ENCODE results near the gene USH1C.

Gene USH1C

GRCh38 chr11:17544181-17544622 is at the start of gene USH1C:
USH1C (minus strand) TSS chr11:17544416; CDS start chr11:17544307, 109 bp downstream.
- DNase-seq (ENCODE audit: low read depth in 2 of 3, low spot score in 2 of 3) = no peak

- no peak for DNase-seq (ENCODE audit: low read depth in 2 of 3, low spot score in 2 of 3)
Measured at GRCh38 chr11:17593466-17594245, 49.4 kb upstream of the USH1C start.

- no peak for DNase-seq (ENCODE audit: low read depth in 2 of 3, low spot score in 2 of 3)
Measured at GRCh38 chr11:17591293-17591692, 47.1 kb upstream of the USH1C start.

GRCh38 chr11:17590463-17590862 is 46.2 kb upstream of the USH1C start:
- no peak for DNase-seq (ENCODE audit: low read depth in 2 of 3, low spot score in 2 of 3)

- no peak for DNase-seq (ENCODE audit: low read depth in 2 of 3, low spot score in 2 of 3)
Measured at GRCh38 chr11:17588721-17589120, 44.5 kb upstream of the USH1C start.

- DNase-seq (ENCODE audit: low read depth in 2 of 3, low spot score in 2 of 3) = no peak
Measured at GRCh38 chr11:17588166-17588565, 44.0 kb upstream of the USH1C start.

GRCh38 chr11:17585911-17586695 is 41.9 kb upstream of the USH1C start:
- DNase-seq (ENCODE audit: low read depth in 2 of 3, low spot score in 2 of 3) = no peak

- DNase-seq (ENCODE audit: low read depth in 2 of 3, low spot score in 2 of 3) = no peak
Measured at GRCh38 chr11:17581732-17582053, 37.5 kb upstream of the USH1C start.

GRCh38 chr11:17581036-17581731 is 37.0 kb upstream of the USH1C start:
- DNase-seq (ENCODE audit: low read depth in 2 of 3, low spot score in 2 of 3) = no peak

- no peak for DNase-seq (ENCODE audit: low read depth in 2 of 3, low spot score in 2 of 3)
Measured at GRCh38 chr11:17580271-17580670, 36.1 kb upstream of the USH1C start.

GRCh38 chr11:17579451-17579850 is 35.2 kb upstream of the USH1C start:
- DNase-seq (ENCODE audit: low read depth in 2 of 3, low spot score in 2 of 3) = no peak

GRCh38 chr11:17578958-17579357 is 34.7 kb upstream of the USH1C start:
- DNase-seq (ENCODE audit: low read depth in 2 of 3, low spot score in 2 of 3) = no peak

- no peak for DNase-seq (ENCODE audit: low read depth in 2 of 3, low spot score in 2 of 3)
Measured at GRCh38 chr11:17578296-17578695, 34.1 kb upstream of the USH1C start.

- DNase-seq (ENCODE audit: low read depth in 2 of 3, low spot score in 2 of 3) = no peak
Measured at GRCh38 chr11:17575431-17576425, 31.5 kb upstream of the USH1C start.

GRCh38 chr11:17574141-17575091 is 30.2 kb upstream of the USH1C start:
- DNase-seq (ENCODE audit: low read depth in 2 of 3, low spot score in 2 of 3) = no peak

- no peak for DNase-seq (ENCODE audit: low read depth in 2 of 3, low spot score in 2 of 3)
Measured at GRCh38 chr11:17573526-17573925, 29.3 kb upstream of the USH1C start.

- no peak for DNase-seq (ENCODE audit: low read depth in 2 of 3, low spot score in 2 of 3)
Measured at GRCh38 chr11:17572791-17573460, 28.7 kb upstream of the USH1C start.

GRCh38 chr11:17572359-17572690 is 28.1 kb upstream of the USH1C start:
- no peak for DNase-seq (ENCODE audit: low read depth in 2 of 3, low spot score in 2 of 3)
